ENCODE data around the gene ZFHX3. TPM values are rescaled to one million over a fixed set of nuclear protein-coding genes. Genes with fewer than 3 reads are reported as not detected.

ZFHX3 gene
- total RNA-seq, 1 experiment from 2014 or later = 3.5 TPM

- DNase-seq (ENCODE audit: low spot score) = no peak
These were observed 21.8 kb upstream of the ZFHX3 start for GRCh38 chr16:73069581-73070262.

DNA sequence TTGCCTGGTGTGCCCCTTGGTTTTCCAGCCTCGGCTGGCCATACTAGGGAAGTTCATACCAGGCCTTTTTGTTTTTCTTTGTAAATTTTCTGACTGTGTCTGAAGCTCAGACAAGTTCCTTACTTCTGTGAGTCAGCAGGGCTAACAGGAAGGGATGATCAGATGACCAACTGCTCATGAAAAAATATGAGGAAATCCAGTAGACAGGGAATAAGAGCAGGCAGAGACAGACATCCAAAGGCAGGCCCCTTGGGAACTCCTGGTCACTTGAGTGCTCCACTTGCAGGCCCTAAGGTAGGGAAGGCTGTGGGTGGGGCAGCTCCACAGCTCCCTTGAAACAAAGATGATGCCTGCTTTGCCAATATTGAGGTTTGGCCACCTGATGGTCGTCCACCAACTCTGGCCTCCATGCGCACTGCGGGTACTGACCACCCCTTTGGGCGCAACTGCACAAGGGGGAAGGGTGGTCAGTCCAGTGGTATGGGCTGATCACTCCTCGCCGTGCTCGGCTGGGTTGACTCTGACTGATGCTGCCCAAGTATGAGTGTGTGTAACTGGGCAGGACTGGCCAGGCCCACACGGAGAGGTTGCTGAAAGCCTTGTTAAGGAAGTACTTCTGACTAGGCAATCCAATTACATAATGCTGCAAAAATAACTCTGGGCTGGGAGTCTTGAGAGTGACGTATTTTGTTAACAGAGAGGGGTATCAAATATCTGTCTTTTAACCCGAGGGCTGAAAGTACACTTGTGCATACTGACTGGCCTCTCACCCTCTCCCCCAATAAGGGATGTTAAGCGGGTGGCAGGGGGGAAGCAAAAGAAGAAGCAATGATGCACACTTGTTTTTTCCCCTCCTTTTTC is 20.8 kb upstream of the ZFHX3 start:
- peak; percentile 5 for DNase-seq (ENCODE audit: low spot score)

DNA sequence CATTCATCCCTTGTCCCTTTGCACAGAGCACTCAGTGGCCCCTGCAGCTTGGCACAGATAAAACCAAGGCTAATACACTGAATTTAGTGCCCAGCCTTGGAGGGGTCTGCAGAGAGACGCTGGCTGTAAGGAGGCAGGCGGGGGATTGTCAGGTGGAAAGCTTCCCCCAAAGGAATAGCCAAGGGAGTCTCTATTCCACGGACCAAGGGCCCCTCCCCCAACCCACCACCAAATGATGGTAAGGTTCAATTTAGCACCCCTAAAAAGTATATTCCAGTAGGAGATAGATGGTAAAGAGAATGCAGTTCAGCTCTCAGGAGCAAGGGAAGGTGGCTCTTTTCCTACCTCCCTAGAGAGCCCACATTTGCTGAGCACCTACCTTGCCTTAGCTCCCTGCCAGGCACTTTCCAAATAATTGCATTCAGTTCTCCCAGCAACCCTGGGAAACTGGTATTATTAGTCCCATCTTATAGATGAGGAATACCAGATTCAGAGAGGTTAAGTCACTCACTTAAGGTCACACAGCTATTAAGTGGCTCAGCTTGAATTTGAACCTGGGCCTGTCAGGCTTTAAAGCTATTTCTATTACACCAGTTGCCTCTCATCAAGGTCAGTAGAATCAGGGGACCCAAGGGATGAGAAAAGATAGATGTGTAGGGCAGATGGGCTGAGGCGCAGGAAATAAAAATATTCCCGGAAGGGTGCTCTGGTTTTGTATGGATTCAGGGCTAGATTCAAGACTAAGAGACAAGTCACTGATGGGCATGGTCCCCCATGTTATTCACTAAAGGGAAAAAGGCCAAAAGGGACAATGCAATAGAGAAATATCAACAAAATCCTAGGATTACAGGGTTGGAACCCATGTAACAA is 20.0 kb upstream of the ZFHX3 start:
- DNase-seq (ENCODE audit: low spot score) = no peak

DNA sequence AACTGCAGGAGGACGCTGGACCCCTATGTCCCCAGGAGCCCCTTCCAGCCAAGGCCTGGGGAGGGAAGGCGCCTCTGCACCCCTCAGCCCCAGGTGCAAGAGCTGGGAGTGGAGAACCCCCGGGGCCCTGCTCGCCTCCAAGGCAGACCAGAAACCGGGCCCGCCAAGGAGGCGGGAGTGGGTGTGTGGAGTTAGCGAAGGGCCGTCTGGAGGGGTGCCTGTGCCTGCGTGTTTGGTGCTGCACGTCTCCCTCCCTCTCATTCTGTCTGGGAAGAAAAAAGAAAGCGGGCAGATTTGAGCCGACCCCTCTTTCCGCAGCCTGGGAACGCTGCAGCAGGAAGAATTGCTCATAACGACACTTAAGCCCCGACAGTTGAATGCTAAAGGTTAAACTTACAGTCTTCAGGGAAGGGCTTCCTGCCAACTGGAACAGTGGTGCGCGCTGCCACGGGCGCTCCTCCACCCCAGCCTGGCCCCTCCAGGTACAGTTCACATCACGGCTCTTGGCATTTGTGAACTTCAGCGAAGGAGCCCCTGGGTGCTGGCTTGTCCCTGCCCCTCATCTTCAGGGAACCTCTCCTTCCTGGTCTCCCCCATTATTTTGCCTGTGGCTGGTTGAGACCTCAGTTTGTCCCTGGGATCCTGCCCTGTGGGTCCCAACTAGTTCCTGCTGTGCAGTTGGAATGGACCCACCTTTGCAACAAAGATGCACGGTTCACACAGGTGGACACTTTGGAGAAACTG is 19.2 kb upstream of the ZFHX3 start:
- DNase-seq (ENCODE audit: low spot score) = no peak

- no peak for DNase-seq (ENCODE audit: low spot score)
These were observed 18.5 kb upstream of the ZFHX3 start for GRCh38 chr16:73066331-73066926.

GRCh38 chr16:73065632-73066330 is 17.9 kb upstream of the ZFHX3 start:
- no peak for DNase-seq (ENCODE audit: low spot score)

GRCh38 chr16:73064994-73065545 is 17.1 kb upstream of the ZFHX3 start:
- DNase-seq (ENCODE audit: low spot score) = no peak

- no peak for DNase-seq (ENCODE audit: low spot score)
These were observed 16.5 kb upstream of the ZFHX3 start for GRCh38 chr16:73064212-73064993.

DNA sequence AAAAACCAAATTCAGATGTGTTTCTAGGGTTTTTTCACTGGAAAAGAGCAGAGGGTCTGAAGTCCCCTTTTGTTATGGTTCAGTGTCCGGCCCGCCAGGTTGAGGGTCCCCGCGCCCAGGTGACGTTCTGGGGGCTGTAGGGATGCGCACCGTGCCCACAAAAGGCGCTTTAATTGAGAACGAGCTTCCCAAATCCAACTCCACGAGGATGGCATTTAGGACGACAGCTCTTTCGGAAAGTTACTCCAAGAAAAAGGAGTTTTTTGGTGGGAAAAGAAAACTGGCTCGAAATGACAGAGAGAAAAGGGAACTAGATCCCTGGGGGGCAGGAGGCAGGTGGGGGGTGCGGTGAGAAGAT is 15.9 kb upstream of the ZFHX3 start:
- no peak for DNase-seq (ENCODE audit: low spot score)

- DNase-seq (ENCODE audit: low spot score) = no peak
These were observed 15.1 kb upstream of the ZFHX3 start for GRCh38 chr16:73062743-73063733.

GRCh38 chr16:73062001-73062616 is 14.2 kb upstream of the ZFHX3 start:
- no peak for DNase-seq (ENCODE audit: low spot score)

- DNase-seq (ENCODE audit: low spot score) = no peak
These were observed 13.1 kb upstream of the ZFHX3 start for GRCh38 chr16:73060892-73061490.

DNA sequence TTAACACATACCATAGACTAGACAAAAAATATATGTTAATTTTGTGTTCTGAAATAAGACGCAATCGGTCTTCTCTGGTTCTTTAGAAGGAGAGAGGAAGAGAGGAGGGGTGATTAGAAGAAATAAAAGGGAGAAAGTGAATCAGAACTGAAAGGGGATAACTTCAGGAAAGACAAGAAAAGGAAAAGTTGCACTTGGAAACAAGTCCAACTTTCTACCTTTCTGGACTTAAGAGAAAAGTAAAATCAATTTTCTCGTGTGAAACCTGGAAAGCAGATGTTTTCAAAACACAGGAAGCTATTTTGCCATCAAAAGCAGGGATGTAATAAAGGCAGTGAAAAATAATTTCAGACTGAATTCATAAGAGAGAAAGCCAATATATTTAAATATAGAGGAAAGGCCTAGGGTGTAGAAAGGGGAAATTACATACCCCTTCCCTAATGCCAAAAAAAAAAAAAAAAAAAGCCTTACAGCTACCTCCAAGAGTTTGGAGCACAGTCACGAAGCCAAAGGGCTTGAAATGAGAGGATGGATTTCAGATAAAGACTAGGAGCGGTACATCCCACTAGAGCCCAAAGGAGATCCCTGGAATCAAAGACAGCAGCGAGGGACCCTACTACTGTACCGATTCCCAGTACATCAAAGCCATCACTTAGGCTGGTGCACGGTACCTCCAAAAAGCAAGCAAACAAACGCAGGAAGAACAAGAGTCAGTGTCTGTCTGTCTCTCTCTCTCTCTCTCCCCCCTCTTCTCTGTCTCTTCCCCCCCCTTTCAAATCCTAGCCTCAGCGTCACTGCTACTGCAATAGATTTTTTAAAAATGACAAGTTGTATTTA is 12.1 kb upstream of the ZFHX3 start:
- no peak for DNase-seq (ENCODE audit: low spot score)

DNA sequence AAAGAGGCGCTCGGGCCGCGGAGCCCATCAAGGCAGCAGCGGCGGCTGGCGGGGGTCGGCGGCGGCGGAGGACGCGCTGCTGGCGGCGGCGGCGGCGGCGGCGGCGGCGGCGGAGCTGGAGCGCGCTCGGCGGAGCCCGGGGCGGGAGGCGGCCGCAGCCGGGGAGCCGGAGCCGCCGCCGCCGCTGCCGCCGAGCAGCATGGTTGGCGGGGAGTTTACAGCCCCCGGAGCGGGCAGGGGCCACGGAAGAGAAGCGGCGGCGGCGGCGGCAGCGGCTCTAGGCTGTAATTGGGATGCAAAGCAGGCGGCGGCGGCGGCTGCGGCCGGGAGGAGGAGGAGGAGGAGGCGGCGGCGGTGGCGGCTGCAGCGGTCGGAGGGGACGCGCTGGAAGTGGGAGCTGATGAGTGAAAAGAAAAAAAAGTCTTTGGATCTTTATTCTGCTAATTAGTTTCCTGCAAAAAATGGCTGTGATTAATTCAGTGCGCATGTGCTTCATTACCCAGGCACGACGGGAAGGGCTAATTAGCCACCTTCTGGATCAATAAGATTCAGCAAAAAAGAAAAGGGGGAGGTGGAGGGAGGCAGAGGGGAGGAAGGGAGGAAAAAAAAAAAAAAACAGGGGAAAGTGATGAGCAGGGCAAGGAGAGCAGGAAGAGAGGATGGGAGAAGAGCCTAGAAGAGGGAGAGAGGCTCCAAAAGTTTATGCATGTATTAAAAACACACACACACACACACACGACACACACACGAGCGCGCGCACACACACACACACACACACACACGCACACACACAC is 10.9 kb upstream of the ZFHX3 start:
- peak; percentile 57 for DNase-seq (ENCODE audit: low spot score)

- DNase-seq (ENCODE audit: low spot score) = peak; percentile 36
These were observed 10.3 kb upstream of the ZFHX3 start for GRCh38 chr16:73058221-73058615.
